Neural crest cell (in vitro differentiated cells): Measurements from ENCODE around the gene FMO3. TPM values are rescaled to one million over a fixed set of nuclear protein-coding genes. Genes with fewer than 3 reads are reported as not detected.
A peak's percentile ranks its signal among the peaks of the same experiment; 100 is the strongest.

ENCODE experiments used
- DNase-seq: peaks from one replicate; pipeline ENCODE4 v3.0.0; 2021; ENCODE audit warnings: low read depth, mixed read lengths, low spot score
- H3K27ac Mint-ChIP-seq: one replicate; pipeline ENCODE4 v1.8.0; 2021; ENCODE audit warnings: mild to moderate bottlenecking, mixed read lengths; ENCODE audit not compliant: unreplicated experiment
- H3K27me3 Mint-ChIP-seq: 2 replicates; pipeline ENCODE4 v1.8.0; 2021; ENCODE audit warnings: low read depth, mild to moderate bottlenecking, mixed read lengths
- H3K36me3 Mint-ChIP-seq: 2 replicates; pipeline ENCODE4 v1.8.0; 2021; ENCODE audit warnings: low read depth, mild to moderate bottlenecking, mixed read lengths
- H3K4me1 Mint-ChIP-seq: 2 replicates; pipeline ENCODE4 v1.8.0; 2021; ENCODE audit warnings: mixed read lengths
- H3K4me3 Mint-ChIP-seq: one replicate; pipeline ENCODE4 v1.8.0; 2021; ENCODE audit warnings: mild to moderate bottlenecking, mixed read lengths
- H3K9me3 Mint-ChIP-seq: 2 replicates; pipeline ENCODE4 v1.8.0; 2021; ENCODE audit warnings: mixed read lengths
- CTCF ChIP-seq: fragments of 200-600 bp; sonication (generic); conservative IDR thresholded peaks from 2 replicates; pipeline ENCODE4 v1.5.0; 2021; ENCODE audit warnings: antibody characterized with exemption, mild to moderate bottlenecking
- total RNA-seq: library from RNA; stranded (reverse); gene quantifications from 2 replicates; pipeline ENCODE4 v1.2.1, GENCODE V29; 2021

Gene FMO3
- total RNA-seq, 1 donor from 2014 or later, result not detected

GRCh38 chr1:171062902-171063301 is 27.8 kb upstream of the FMO3 start:
- no peaks in the 10 kb centered on the region for H3K36me3 Mint-ChIP-seq
- no peak for TF ChIP-seq CTCF
- no peak overlapping the region for H3K4me3 Mint-ChIP-seq
- no peak for DNase-seq
- no peaks in the 10 kb centered on the region for H3K9me3 Mint-ChIP-seq
- peaks cover 2% of the 10 kb centered on the region for H3K27me3 Mint-ChIP-seq
- no peaks in the 10 kb centered on the region for H3K4me1 Mint-ChIP-seq
- no peak overlapping the region for H3K27ac Mint-ChIP-seq

GRCh38 chr1:171075041-171075440 is 15.7 kb upstream of the FMO3 start:
- H3K4me3 Mint-ChIP-seq, result no peak overlapping the region
- no peak overlapping the region for H3K27ac Mint-ChIP-seq
- H3K27me3 Mint-ChIP-seq, result no peaks in the 10 kb centered on the region
- no peaks in the 10 kb centered on the region for H3K36me3 Mint-ChIP-seq
- DNase-seq, result no peak
- no peak for TF ChIP-seq CTCF
- no peaks in the 10 kb centered on the region for H3K9me3 Mint-ChIP-seq
- no peaks in the 10 kb centered on the region for H3K4me1 Mint-ChIP-seq

- H3K4me3 Mint-ChIP-seq, result no peak overlapping the region
- H3K9me3 Mint-ChIP-seq, result no peaks in the 10 kb centered on the region
- no peaks in the 10 kb centered on the region for H3K4me1 Mint-ChIP-seq
- no peaks in the 10 kb centered on the region for H3K36me3 Mint-ChIP-seq
- no peak for DNase-seq
- peak; percentile 59 for TF ChIP-seq CTCF
- H3K27ac Mint-ChIP-seq, result no peak overlapping the region
- H3K27me3 Mint-ChIP-seq, result no peaks in the 10 kb centered on the region
Observed at GRCh38 chr1:171081314-171081753, 9.4 kb upstream of the FMO3 start.

- H3K4me3 Mint-ChIP-seq, result no peak overlapping the region
- H3K4me1 Mint-ChIP-seq, result no peaks in the 10 kb centered on the region
- DNase-seq, result no peak
- H3K27me3 Mint-ChIP-seq, result no peaks in the 10 kb centered on the region
- no peaks in the 10 kb centered on the region for H3K36me3 Mint-ChIP-seq
- H3K9me3 Mint-ChIP-seq, result no peaks in the 10 kb centered on the region
- no peak for TF ChIP-seq CTCF
- no peak overlapping the region for H3K27ac Mint-ChIP-seq
Observed at GRCh38 chr1:171081763-171082201, 8.9 kb upstream of the FMO3 start.

- H3K36me3 Mint-ChIP-seq, result no peaks in the 10 kb centered on the region
- H3K27ac Mint-ChIP-seq, result no peak overlapping the region
- H3K4me3 Mint-ChIP-seq, result no peak overlapping the region
- no peaks in the 10 kb centered on the region for H3K27me3 Mint-ChIP-seq
- DNase-seq, result no peak
- peaks cover 2% of the 10 kb centered on the region for H3K9me3 Mint-ChIP-seq
- H3K4me1 Mint-ChIP-seq, result no peaks in the 10 kb centered on the region
- TF ChIP-seq CTCF, result no peak
Observed at GRCh38 chr1:171082606-171083005, 8.1 kb upstream of the FMO3 start.

GRCh38 chr1:171083222-171083621 is 7.5 kb upstream of the FMO3 start:
- no peak for DNase-seq
- Mint-ChIP-seq H3K9me3 (peaks cover 2% of the 10 kb centered on the region), H3K27me3 (no peaks in the 10 kb centered on the region), H3K4me1 (no peaks in the 10 kb centered on the region), H3K4me3 (no peak overlapping the region), H3K36me3 (no peaks in the 10 kb centered on the region), H3K27ac (no peak overlapping the region)
- no peak for TF ChIP-seq CTCF
